Left lung (tissue), 10 donors: ENCODE results near the gene YY1AP1. TPM values are rescaled to one million over a fixed set of nuclear protein-coding genes. Genes with fewer than 3 reads are reported as not detected.

Experiments used
- ATAC-seq: fragments of 200-7000 bp; cut with Tn5 transposase; one replicate; pipeline ENCODE4 v1.9.1; 2020; ENCODE audit warnings: moderate library complexity
- DNase-seq, 4 donors: peaks; one replicate each; pipeline ENCODE4 v3.0.0-alpha.2; 2013 to 2020
- H3K27ac ChIP-seq, 2 donors: fragments of 200-600 bp; sonication (generic) in 1 of 2; one replicate each; pipeline versions ENCODE4 v1.5.0 to v1.8.0; 2020 to 2021
- H3K27me3 ChIP-seq, 2 donors: fragments of 200-600 bp; sonication (generic) in 1 of 2; one replicate each; pipeline versions ENCODE4 v1.5.0 to v1.8.0; 2020 to 2021
- H3K36me3 ChIP-seq, 2 donors: fragments of 200-600 bp; sonication (generic) in 1 of 2; one replicate each; pipeline versions ENCODE4 v1.5.0 to v1.8.0; 2020 to 2021
- H3K4me1 ChIP-seq, 2 donors: fragments of 200-600 bp; one replicate each; pipeline ENCODE4 v1.8.0; 2021
- H3K4me3 ChIP-seq, 2 donors: fragments of 200-600 bp; sonication (generic) in 1 of 2; one replicate each; pipeline versions ENCODE4 v1.5.0 to v1.8.0; 2020 to 2021; ENCODE audit warnings: mild to moderate bottlenecking in 1 of 2
- H3K9me3 ChIP-seq, 2 donors: fragments of 200-600 bp; sonication (generic) in 1 of 2; one replicate each; pipeline versions ENCODE4 v1.5.0 to v1.8.0; 2020 to 2021
- intact Hi-C, 2 donors: fragments of 100-400 bp; cut with DNase I; formaldehyde crosslinking; loops; one replicate each; pipeline versions ENCODE4 v1.11.2 to v1.14.2; 2022
- polyA plus RNA-seq, 6 donors: library from polyadenylated mRNA; unstranded; fragments of 120-200 nt; gene quantifications; one replicate each; pipeline ENCODE4 v1.2.1, GENCODE V29; 2013; ENCODE audit not compliant: insufficient read length in 6 of 6
- total RNA-seq, 2 donors: library from RNA; stranded (reverse); fragmentation: NEBNext Ultra II Directional; extraction: Animal tissue kit (Norgen Biotek cat#: 25700); gene quantifications; one replicate each; pipeline ENCODE4 v1.2.1, GENCODE V29; 2021
- TF ChIP-seq, protein P1 (sequence below), 2 donors: fragments of 200-600 bp; sonication (generic) in 1 of 2; IDR thresholded peaks; one replicate each; pipeline versions ENCODE4 v1.5.0 to v1.8.0; 2021; ENCODE audit warnings: antibody characterized with exemption in 2 of 2
- donor health status: DM: no; HTN: yes; CAD: no.
- donor health status: DM: no; HTN: no; CAD: no.

The YY1AP1 gene
- total and polyA plus RNA-seq, 8 donors, result 43.7 to 89.8 (median 80.7) TPM

DNA sequence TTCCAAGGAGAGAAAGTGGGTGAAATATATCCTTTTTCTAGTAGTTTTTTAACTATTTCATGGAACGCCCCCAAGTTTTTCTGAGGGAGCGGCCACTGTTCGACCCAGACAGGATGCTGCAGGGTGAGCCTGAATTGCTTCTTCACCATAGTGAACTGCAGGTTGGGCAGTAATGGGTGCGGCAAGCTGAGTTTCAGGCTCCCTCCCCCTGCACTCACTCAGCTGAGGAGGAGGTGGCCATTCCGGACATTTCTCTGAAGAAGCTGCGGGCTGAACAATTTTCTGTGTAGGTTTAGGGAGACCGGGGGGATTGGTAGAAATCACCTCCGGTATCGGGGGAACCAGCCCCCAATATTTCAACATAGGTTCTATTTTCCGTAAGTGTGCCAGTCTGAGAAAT lies 8.5 kb upstream of the YY1AP1 start:
- no peak overlapping the region for H3K27ac ChIP-seq
- H3K4me3 ChIP-seq, result no peak overlapping the region
- intact Hi-C loops, result no loop called here
- TF ChIP-seq, protein P1, sequence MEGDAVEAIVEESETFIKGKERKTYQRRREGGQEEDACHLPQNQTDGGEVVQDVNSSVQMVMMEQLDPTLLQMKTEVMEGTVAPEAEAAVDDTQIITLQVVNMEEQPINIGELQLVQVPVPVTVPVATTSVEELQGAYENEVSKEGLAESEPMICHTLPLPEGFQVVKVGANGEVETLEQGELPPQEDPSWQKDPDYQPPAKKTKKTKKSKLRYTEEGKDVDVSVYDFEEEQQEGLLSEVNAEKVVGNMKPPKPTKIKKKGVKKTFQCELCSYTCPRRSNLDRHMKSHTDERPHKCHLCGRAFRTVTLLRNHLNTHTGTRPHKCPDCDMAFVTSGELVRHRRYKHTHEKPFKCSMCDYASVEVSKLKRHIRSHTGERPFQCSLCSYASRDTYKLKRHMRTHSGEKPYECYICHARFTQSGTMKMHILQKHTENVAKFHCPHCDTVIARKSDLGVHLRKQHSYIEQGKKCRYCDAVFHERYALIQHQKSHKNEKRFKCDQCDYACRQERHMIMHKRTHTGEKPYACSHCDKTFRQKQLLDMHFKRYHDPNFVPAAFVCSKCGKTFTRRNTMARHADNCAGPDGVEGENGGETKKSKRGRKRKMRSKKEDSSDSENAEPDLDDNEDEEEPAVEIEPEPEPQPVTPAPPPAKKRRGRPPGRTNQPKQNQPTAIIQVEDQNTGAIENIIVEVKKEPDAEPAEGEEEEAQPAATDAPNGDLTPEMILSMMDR (IDR thresholded peaks at IDR 0.05), result no peak
- peaks cover 0 to 9% of the 10 kb centered on the region in 2 donors for H3K36me3 ChIP-seq
- no peaks in the 10 kb centered on the region for H3K9me3 ChIP-seq
- DNase-seq (no peak), ATAC-seq (no peak)
- no peaks in the 10 kb centered on the region for H3K27me3 ChIP-seq
- H3K4me1 ChIP-seq, result peaks cover 0 to 11% of the 10 kb centered on the region in 2 donors

DNA sequence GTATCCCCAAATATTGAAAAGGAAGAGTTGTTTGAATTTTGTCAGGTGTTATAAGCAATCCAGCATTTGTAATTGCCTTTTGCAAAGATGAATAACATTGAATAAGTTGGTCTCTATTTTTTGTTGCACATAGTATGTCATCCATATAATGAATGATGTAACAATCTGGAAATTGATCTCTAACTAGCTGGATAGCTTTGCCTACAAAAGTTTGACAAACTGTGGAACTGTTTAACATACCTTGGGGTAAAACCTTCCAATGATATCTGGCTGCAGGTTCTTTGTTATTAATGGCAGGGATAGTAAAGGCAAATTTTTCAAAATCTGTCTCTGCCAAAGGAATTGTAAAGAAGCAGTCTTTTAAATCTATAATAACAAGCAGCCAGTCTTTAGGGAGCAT lies 8.0 kb upstream of the YY1AP1 start:
- Histone ChIP-seq H3K27me3 (no peaks in the 10 kb centered on the region), H3K36me3 (peaks cover 0 to 15% of the 10 kb centered on the region in 2 donors), H3K9me3 (no peaks in the 10 kb centered on the region), H3K4me3 (no peak overlapping the region), H3K27ac (no peak overlapping the region), H3K4me1 (peaks cover 0 to 12% of the 10 kb centered on the region in 2 donors)
- ATAC-seq, result no peak
- intact Hi-C loops, result no loop called here
- no peak for DNase-seq
- TF ChIP-seq, protein P1 (IDR thresholded peaks at IDR 0.05), result no peak

DNA sequence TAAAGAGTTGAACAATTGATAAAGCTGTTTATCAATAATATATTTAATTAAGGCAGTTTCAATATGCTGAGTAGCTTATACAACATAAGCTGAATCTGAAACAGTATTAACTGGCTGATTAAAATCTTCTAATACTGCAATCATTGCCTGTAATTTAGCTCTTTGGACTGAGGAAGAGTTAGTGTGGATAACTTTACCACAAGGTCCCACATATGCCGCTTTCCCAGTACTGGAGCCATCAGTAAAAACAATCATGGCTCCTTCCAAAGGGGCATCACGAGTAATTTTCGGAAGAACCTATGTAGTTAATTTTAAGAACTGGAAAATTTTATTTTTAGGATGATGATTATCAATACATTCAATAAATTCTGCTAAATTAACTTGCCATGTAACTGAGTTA lies 7.0 kb upstream of the YY1AP1 start:
- TF ChIP-seq, protein P1 (IDR thresholded peaks at IDR 0.05), result no peak
- intact Hi-C loops, result no loop called here
- Histone ChIP-seq H3K36me3 (peaks cover 0 to 24% of the 10 kb centered on the region in 2 donors), H3K27me3 (no peaks in the 10 kb centered on the region), H3K27ac (no peak overlapping the region), H3K9me3 (no peaks in the 10 kb centered on the region), H3K4me1 (peaks cover 0 to 21% of the 10 kb centered on the region in 2 donors), H3K4me3 (no peak overlapping the region)
- ATAC-seq (no peak), DNase-seq (no peak)

DNA sequence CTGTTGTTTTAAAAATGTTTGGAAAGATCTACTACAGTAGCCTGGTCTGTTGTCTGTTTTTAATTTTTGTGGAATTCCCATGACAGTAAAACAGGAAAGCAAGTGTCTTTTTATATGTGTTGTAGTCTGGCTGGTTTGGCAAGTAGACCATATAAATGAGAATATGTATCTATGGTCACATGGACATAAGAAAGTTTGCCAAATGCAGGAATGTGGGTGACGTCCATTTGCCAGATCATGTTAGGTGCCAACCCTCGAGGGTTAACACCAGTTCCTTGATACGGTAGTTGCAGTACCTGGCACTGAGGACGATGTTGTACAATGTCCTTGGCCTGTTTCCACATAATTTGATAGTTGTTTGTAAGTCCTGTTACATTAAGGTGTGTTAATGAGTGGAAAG lies 6.5 kb upstream of the YY1AP1 start:
- DNase-seq (no peak), ATAC-seq (no peak)
- Histone ChIP-seq H3K4me1 (peaks cover 4 to 26% of the 10 kb centered on the region in 2 donors), H3K27me3 (no peaks in the 10 kb centered on the region), H3K9me3 (no peaks in the 10 kb centered on the region), H3K27ac (no peak overlapping the region), H3K4me3 (no peak overlapping the region), H3K36me3 (peaks cover 0 to 27% of the 10 kb centered on the region in 2 donors)
- TF ChIP-seq, protein P1 (IDR thresholded peaks at IDR 0.05), result no peak
- intact Hi-C loops, result no loop called here

DNA sequence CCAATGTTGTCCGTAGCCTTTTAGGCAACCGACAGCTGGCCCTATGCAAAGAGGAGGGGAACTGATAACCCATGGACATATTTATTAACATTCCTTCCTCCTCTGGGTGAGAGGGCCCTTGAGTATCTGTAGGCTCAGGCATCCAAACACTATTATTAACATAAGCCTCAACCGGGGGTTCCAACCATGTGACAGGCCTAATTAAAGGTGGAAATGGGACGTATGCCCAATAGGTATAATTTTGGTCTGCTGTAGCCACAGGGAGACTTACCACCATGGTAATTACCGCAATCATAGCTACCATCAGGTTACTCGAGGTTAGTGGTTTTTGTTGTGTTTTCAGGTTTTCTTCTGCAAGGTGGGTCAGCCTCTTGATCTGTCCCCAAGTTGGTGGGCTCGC lies 5.6 kb upstream of the YY1AP1 start:
- no peak overlapping the region for H3K27ac ChIP-seq
- TF ChIP-seq, protein P1 (IDR thresholded peaks at IDR 0.05), result no peak
- ATAC-seq (no peak), DNase-seq (no peak)
- H3K9me3 ChIP-seq, result no peaks in the 10 kb centered on the region
- intact Hi-C loops, result no loop called here
- H3K4me1 ChIP-seq, result peaks cover 10 to 34% of the 10 kb centered on the region in 2 donors
- no peak overlapping the region for H3K4me3 ChIP-seq
- no peaks in the 10 kb centered on the region for H3K27me3 ChIP-seq
- peaks cover 0 to 27% of the 10 kb centered on the region in 2 donors for H3K36me3 ChIP-seq
